Measurements from ENCODE around the gene NAPEPLD.
"Not testable (repeated sequence)": the region's sequence is repeated elsewhere in the genome, so short reads cannot be mapped to it uniquely, and the experiment has no call there.

The NAPEPLD gene

GRCh38 chr7:103056006-103056405 is 92.9 kb downstream of the NAPEPLD start:
- DNase-seq: not testable (repeated sequence)

GRCh38 chr7:103051519-103051918 is 97.4 kb downstream of the NAPEPLD start:
- no peak for DNase-seq

Measured in SIG-M5 (cell line).